H9 (cell line): ENCODE results near the gene ACOXL. TPM values are rescaled to one million over a fixed set of nuclear protein-coding genes. Genes with fewer than 3 reads are reported as not detected.
A peak's percentile ranks its signal among the peaks of the same experiment; 100 is the strongest.

Source experiments
- DNase-seq: peaks from one replicate; pipeline ENCODE4 v3.0.0-alpha.2; 2017
- H2AFZ ChIP-seq: one replicate; pipeline ENCODE4 v1.6.1; 2013; ENCODE audit warnings: mild to moderate bottlenecking, low read length, control low read depth, moderate library complexity
- H2AK5ac ChIP-seq: 2 replicates; pipeline ENCODE4 v1.6.1; 2013; ENCODE audit warnings: low read length, control low read depth, mixed read lengths; ENCODE audit not compliant: insufficient read length
- H2BK120ac ChIP-seq: one replicate; pipeline ENCODE4 v1.6.1; 2013; ENCODE audit warnings: low read depth, mild to moderate bottlenecking, low read length, control low read depth, inconsistent platforms; ENCODE audit not compliant: poor library complexity, severe bottlenecking
- H2BK12ac ChIP-seq: 2 replicates; pipeline ENCODE4 v1.6.1; 2013; ENCODE audit warnings: low read length, control low read depth, mixed read lengths, low read depth; ENCODE audit not compliant: insufficient read length
- H2BK15ac ChIP-seq: 2 replicates; pipeline ENCODE4 v1.6.1; 2013; ENCODE audit warnings: low read depth, low read length, control low read depth
- H2BK20ac ChIP-seq: one replicate; pipeline ENCODE4 v1.6.1; 2013; ENCODE audit warnings: low read depth, mild to moderate bottlenecking, low read length, control low read depth, inconsistent platforms; ENCODE audit not compliant: poor library complexity, severe bottlenecking
- H2BK5ac ChIP-seq: 2 replicates; pipeline ENCODE4 v1.6.1; 2013; ENCODE audit warnings: low read length, control low read depth, mixed read lengths; ENCODE audit not compliant: insufficient read length
- H3K14ac ChIP-seq: 2 replicates; pipeline ENCODE4 v1.6.1; 2013; ENCODE audit warnings: low read length, control low read depth; ENCODE audit not compliant: insufficient read depth
- H3K18ac ChIP-seq: 2 replicates; pipeline ENCODE4 v1.6.1; 2013; ENCODE audit warnings: low read depth, mild to moderate bottlenecking, mixed read lengths, low read length, control low read depth; ENCODE audit not compliant: insufficient read length
- H3K23ac ChIP-seq: 2 replicates; pipeline ENCODE4 v1.6.1; 2013; ENCODE audit warnings: low read length, control low read depth, mixed read lengths, low read depth; ENCODE audit not compliant: insufficient read length
- H3K23me2 ChIP-seq: 2 replicates; pipeline ENCODE4 v1.6.1; 2013; ENCODE audit warnings: low read depth, mild to moderate bottlenecking, mixed read lengths, low read length, control low read depth; ENCODE audit not compliant: insufficient read length, poor library complexity, severe bottlenecking
- H3K27ac ChIP-seq: 2 replicates; pipeline ENCODE4 v1.5.1; 2013; ENCODE audit warnings: low read length, control low read depth, mixed read lengths, low read depth; ENCODE audit not compliant: insufficient read length
- H3K27me3 ChIP-seq: 2 replicates; pipeline ENCODE4 v1.6.1; 2013; ENCODE audit warnings: low read length, control low read depth, inconsistent platforms; ENCODE audit not compliant: insufficient read depth
- H3K4ac ChIP-seq: 2 replicates; pipeline ENCODE4 v1.6.1; 2013; ENCODE audit warnings: low read depth, mild to moderate bottlenecking, control low read depth, inconsistent platforms, low read length, moderate library complexity
- H3K4me1 ChIP-seq: 2 replicates; pipeline ENCODE4 v1.6.1; 2013; ENCODE audit warnings: low read length, control low read depth, inconsistent platforms; ENCODE audit not compliant: insufficient read depth
- H3K4me2 ChIP-seq: 2 replicates; pipeline ENCODE4 v1.6.1; 2013; ENCODE audit warnings: low read length, control low read depth, mixed read lengths; ENCODE audit not compliant: insufficient read length, insufficient read depth
- H3K56ac ChIP-seq: 2 replicates; pipeline ENCODE4 v1.6.1; 2013; ENCODE audit warnings: low read depth, mild to moderate bottlenecking, mixed read lengths, low read length, control low read depth; ENCODE audit not compliant: insufficient read length
- H3K79me1 ChIP-seq: 2 replicates; pipeline ENCODE4 v1.6.1; 2013; ENCODE audit warnings: low read depth, mild to moderate bottlenecking, moderate library complexity, low read length, control low read depth, inconsistent platforms; ENCODE audit not compliant: insufficient read depth, poor library complexity, severe bottlenecking
- H3K79me2 ChIP-seq: 2 replicates; pipeline ENCODE4 v1.6.1; 2013; ENCODE audit warnings: low read length, control low read depth, inconsistent platforms; ENCODE audit not compliant: insufficient read depth
- H3K9ac ChIP-seq: 2 replicates; pipeline ENCODE4 v1.6.1; 2013; ENCODE audit warnings: low read length, control low read depth, mixed read lengths; ENCODE audit not compliant: insufficient read length; ENCODE audit errors: extremely low read depth
- H3K9me3 ChIP-seq: one replicate; pipeline ENCODE4 v1.6.1; 2013; ENCODE audit warnings: low read depth, low read length, inconsistent platforms; ENCODE audit not compliant: control insufficient read depth
- H3T11ph ChIP-seq: one replicate; pipeline ENCODE4 v1.6.1; 2013; ENCODE audit warnings: mild to moderate bottlenecking, low read length, control low read depth, inconsistent platforms
- H4K20me1 ChIP-seq: one replicate; pipeline ENCODE4 v1.6.1; 2013; ENCODE audit not compliant: control insufficient read depth, insufficient read length, insufficient read depth
- H4K5ac ChIP-seq: 2 replicates; pipeline ENCODE4 v1.6.1; 2013; ENCODE audit warnings: low read depth, mild to moderate bottlenecking, mixed read lengths, low read length, control low read depth; ENCODE audit not compliant: insufficient read length
- H4K8ac ChIP-seq: replicated peaks from 2 replicates; pipeline ENCODE4 v1.6.1; 2013; ENCODE audit warnings: low read length, control low read depth, mixed read lengths, low read depth; ENCODE audit not compliant: insufficient read length
- H4K91ac ChIP-seq: 2 replicates; pipeline ENCODE4 v1.6.1; 2013; ENCODE audit warnings: low read depth, mild to moderate bottlenecking, moderate library complexity, mixed read lengths, low read length, control low read depth; ENCODE audit not compliant: insufficient read length
- H3K27ac Mint-ChIP-seq, 3 experiments: 2 replicates in 2 of 3; 3 replicates in 1 of 3; pipeline ENCODE4 v1.8.0; 2020 to 2021; ENCODE audit warnings: mixed read lengths in 3 of 3, mild to moderate bottlenecking in 1 of 3, moderate library complexity in 1 of 3
- H3K27me3 Mint-ChIP-seq: 2 replicates; pipeline ENCODE4 v1.8.0; 2021; ENCODE audit warnings: low read depth, mild to moderate bottlenecking, moderate library complexity, mixed read lengths
- H3K36me3 Mint-ChIP-seq, 3 experiments: 2 replicates in 2 of 3; 3 replicates in 1 of 3; pipeline ENCODE4 v1.8.0; 2020 to 2021; ENCODE audit warnings: low read depth in 3 of 3, mixed read lengths in 3 of 3; ENCODE audit not compliant: insufficient read depth in 1 of 3
- H3K4me1 Mint-ChIP-seq, 2 experiments: 2 replicates each; pipeline ENCODE4 v1.8.0; 2020; ENCODE audit warnings: mixed read lengths in 2 of 2
- H3K4me3 Mint-ChIP-seq, 2 experiments: 2 replicates in 1 of 2; 3 replicates in 1 of 2; pipeline ENCODE4 v1.8.0; 2020 to 2021; ENCODE audit warnings: mild to moderate bottlenecking in 2 of 2, mixed read lengths in 2 of 2, moderate library complexity in 1 of 2
- H3K9me3 Mint-ChIP-seq, 2 experiments: 2 replicates in 1 of 2; 3 replicates in 1 of 2; pipeline ENCODE4 v1.8.0; 2020; ENCODE audit warnings: mild to moderate bottlenecking in 2 of 2, mixed read lengths in 2 of 2, moderate library complexity in 1 of 2
- CTCF ChIP-seq: fragments of 200-600 bp; sonication (generic); conservative IDR thresholded peaks from 3 replicates; pipeline ENCODE4 v1.8.0; 2021; ENCODE audit warnings: antibody characterized with exemption, mild to moderate bottlenecking
- WGBS: extraction: QIAGEN DNeasy Blood & Tissue Kit; methylation state at CpG from one replicate; pipeline ENCODE4 v1.1.7; 2013; ENCODE audit warnings: missing lambda C conversion rate, low lambda C conversion rate, mixed read lengths; ENCODE audit not compliant: insufficient read length; ENCODE audit errors: extremely low coverage; 5-methylcytosine and 5-hydroxymethylcytosine counted together
- total RNA-seq: library from RNA; stranded (reverse); gene quantifications from 2 replicates; pipeline ENCODE4 v1.2.1, GENCODE V29; 2021

The ACOXL gene
- total RNA-seq, 1 experiment from 2014 or later: 37.6 TPM

DNA sequence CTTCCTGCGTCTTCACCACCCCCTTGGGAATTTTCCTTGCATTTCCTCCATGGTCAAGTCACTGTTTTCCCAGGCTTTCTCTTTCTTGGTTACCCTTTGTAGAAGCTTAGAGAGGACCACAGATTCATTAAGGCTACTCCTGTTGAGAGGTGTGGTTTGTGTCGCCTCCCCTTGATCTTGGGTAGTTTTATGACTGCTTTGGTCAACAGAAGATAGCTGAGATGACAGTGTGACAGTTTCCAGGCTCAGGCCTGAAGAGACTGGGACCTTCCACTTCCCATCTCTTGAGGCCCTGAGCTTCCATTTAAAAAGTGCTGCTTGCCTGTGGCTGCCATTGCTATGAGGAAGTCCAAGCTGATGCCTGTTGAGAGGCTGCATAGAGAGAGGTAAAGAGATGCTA lies 5.4 kb downstream of the ACOXL start:
- WGBS: no CpG with 5 or more reads among the region's 2 CpGs
- TF ChIP-seq CTCF: no peak
- Histone ChIP-seq H3K23ac (no peak overlapping the region), H2BK20ac (no peak overlapping the region), H3K4me2 (no peak overlapping the region), H4K5ac (no peak overlapping the region), H2BK5ac (no peak overlapping the region), H4K20me1 (no peaks in the 10 kb centered on the region), H4K91ac (no peak overlapping the region), H3K56ac (no peak overlapping the region), H3K18ac (no peak overlapping the region), H2BK12ac (no peak overlapping the region), H3K4me1 (peaks cover 21% of the 10 kb centered on the region), H4K8ac (no peak overlapping the region), H2AK5ac (no peak overlapping the region), H3K9ac (no peak overlapping the region), H2BK120ac (no peak overlapping the region), H3K23me2 (peaks cover 8% of the 10 kb centered on the region), H3T11ph (no peak overlapping the region), H2AFZ (no peak overlapping the region), H3K79me2 (peaks cover 3% of the 10 kb centered on the region; the same call in 1 of the 2 replicates), H3K9me3 (no peaks in the 10 kb centered on the region), H3K27ac (no peak overlapping the region), H3K79me1 (no peaks in the 10 kb centered on the region), H3K14ac (no peak overlapping the region), H3K27me3 (peaks cover 3% of the 10 kb centered on the region; the same call in 1 of the 2 replicates), H3K4ac (no peak overlapping the region), H2BK15ac (no peak overlapping the region)
- H3K27me3 Mint-ChIP-seq: peaks cover 12% of the 10 kb centered on the region
- H3K9me3 Mint-ChIP-seq: peaks cover 2 to 3% of the 10 kb centered on the region in 2 experiments; a peak in 2 of 5 replicates
- no peak for DNase-seq
- H3K4me3 Mint-ChIP-seq: no peak overlapping the region; a peak in 1 of 5 replicates
- H3K4me1 Mint-ChIP-seq: peaks cover 84% of the 10 kb centered on the region in 2 experiments
- peaks cover 13 to 46% (median 33%) of the 10 kb centered on the region in 3 experiments for H3K36me3 Mint-ChIP-seq
- peak overlapping the region; percentile 4 to 82 (median 19); a peak in 3 of 7 replicates for H3K27ac Mint-ChIP-seq
